ENCODE results near the gene PHF20.

GRCh38 chr20:35776513-35777101 lies 4.8 kb downstream of the PHF20 start:
- no peak for TF ChIP-seq CTCF (IDR thresholded peaks at IDR 0.05)
- TF ChIP-seq ATF1 (CRISPR knock-in tag; IDR thresholded peaks at IDR 0.05), result no peak
- TF ChIP-seq FOXK1 (CRISPR knock-in tag; IDR thresholded peaks at IDR 0.05), result no peak
- TF ChIP-seq CDX4 (CRISPR knock-in tag; IDR thresholded peaks at IDR 0.05; ENCODE audit: borderline replicate concordance), result no peak
- no peak for TF ChIP-seq MAX (CRISPR knock-in tag; IDR thresholded peaks at IDR 0.05)
